ENCODE data around the gene RAB40AL. TPM values are rescaled to one million over a fixed set of nuclear protein-coding genes. Genes with fewer than 3 reads are reported as not detected.

Gene RAB40AL
- total RNA-seq, result 0.65 and 2.4 TPM in 2 replicates

GRCh38 chrX:102936972-102937371 is at the start of gene RAB40AL:
TSS of gene RAB40AL (plus strand) at chrX:102937272. CDS start at chrX:102937319, 47 bp downstream.

Other genes starting within 250 kb of the RAB40AL start
- gene GPRASP2, start 224.8 kb upstream of the RAB40AL start, total RNA-seq, result 11.5 and 13.1 TPM in 2 replicates
- gene GPRASP3, start 216.5 kb upstream of the RAB40AL start, total RNA-seq, result 3.9 and 6.0 TPM in 2 replicates
- not detected in 2 replicates for gene BEX1, start 126.9 kb downstream of the RAB40AL start, total RNA-seq
- not detected in 2 replicates for gene NXF3, start 155.9 kb downstream of the RAB40AL start, total RNA-seq

All from vein endothelial cell (primary cell).